NT2/D1 (cell line): ENCODE measurements around the gene ZFX.
"Not testable (repeated sequence)": the region's sequence is repeated elsewhere in the genome, so short reads cannot be mapped to it uniquely, and the experiment has no call there.

Experiments used
- DNase-seq: peaks from one replicate; pipeline ENCODE4 v3.0.0-alpha.2; 2011; ENCODE audit warnings: low read depth, low spot score
- H3K27me3 ChIP-seq: 2 replicates; pipeline ENCODE4 v1.6.0; 2011; ENCODE audit warnings: mild to moderate bottlenecking; ENCODE audit not compliant: insufficient read length, insufficient read depth
- H3K36me3 ChIP-seq: 2 replicates; pipeline ENCODE4 v1.6.1; 2011; ENCODE audit warnings: mild to moderate bottlenecking, low read length, mixed read lengths; ENCODE audit not compliant: insufficient read depth, insufficient read length
- H3K4me1 ChIP-seq: 2 replicates; pipeline ENCODE4 v1.5.1; 2011; ENCODE audit not compliant: insufficient read depth, insufficient read length
- H3K4me3 ChIP-seq: 2 replicates; pipeline ENCODE4 v1.5.1; 2011; ENCODE audit warnings: low read depth; ENCODE audit not compliant: insufficient read length
- H3K9ac ChIP-seq: 2 replicates; pipeline ENCODE4 v1.6.0; 2011; ENCODE audit warnings: low read depth; ENCODE audit not compliant: insufficient read length
- H3K9me3 ChIP-seq: 2 replicates; pipeline ENCODE4 v1.5.1; 2011; ENCODE audit warnings: mild to moderate bottlenecking, low read length; ENCODE audit not compliant: insufficient read depth
- SUZ12 ChIP-seq: IDR thresholded peaks from 2 replicates; pipeline ENCODE4 v1.6.1; 2011; ENCODE audit not compliant: insufficient read length, insufficient read depth; ENCODE audit errors: extremely low read depth
- YY1 ChIP-seq: IDR thresholded peaks from 2 replicates; pipeline ENCODE4 v1.6.1; 2011; ENCODE audit not compliant: insufficient read length, insufficient read depth
- ZNF274 ChIP-seq: IDR thresholded peaks from 2 replicates; pipeline ENCODE4 v1.6.1; 2011; ENCODE audit warnings: mild to moderate bottlenecking, low read depth, low read length

The ZFX gene

GRCh38 chrX:24131476-24131875 lies 18.1 kb upstream of the ZFX start:
- TF ChIP-seq SUZ12 = no peak
- no peak for TF ChIP-seq YY1
- no peak for TF ChIP-seq ZNF274
- Histone ChIP-seq H3K4me1 (peaks cover 4% of the 10 kb centered on the region), H3K4me3 (no peak overlapping the region), H3K27me3 (no peaks in the 10 kb centered on the region), H3K9me3 (no peaks in the 10 kb centered on the region), H3K36me3 (no peaks in the 10 kb centered on the region), H3K9ac (no peak overlapping the region)
- no peak for DNase-seq

- H3K9me3 ChIP-seq = no peaks in the 10 kb centered on the region
- H3K4me3 ChIP-seq = no peak overlapping the region
- H3K27me3 ChIP-seq = no peaks in the 10 kb centered on the region
- H3K36me3 ChIP-seq = no peaks in the 10 kb centered on the region
- no peak for DNase-seq
- no peak for TF ChIP-seq ZNF274
- TF ChIP-seq SUZ12 = no peak
- TF ChIP-seq YY1 = no peak
- peaks cover 4% of the 10 kb centered on the region for H3K4me1 ChIP-seq
- no peak overlapping the region for H3K9ac ChIP-seq
Measured at GRCh38 chrX:24133312-24133711, 16.2 kb upstream of the ZFX start.

- H3K9me3 ChIP-seq, H3K9ac ChIP-seq, H3K36me3 ChIP-seq, DNase-seq, H3K27me3 ChIP-seq, H3K4me1 ChIP-seq, H3K4me3 ChIP-seq: not testable (repeated sequence)
Measured at GRCh38 chrX:24135768-24136167, 13.8 kb upstream of the ZFX start.

GRCh38 chrX:24137192-24137591 lies 12.3 kb upstream of the ZFX start:
- TF ChIP-seq YY1 (no peak), ZNF274 (no peak), SUZ12 (no peak)
- Histone ChIP-seq H3K4me1 (no peaks in the 10 kb centered on the region), H3K36me3 (no peaks in the 10 kb centered on the region), H3K27me3 (no peaks in the 10 kb centered on the region), H3K9me3 (no peaks in the 10 kb centered on the region), H3K4me3 (no peak overlapping the region), H3K9ac (no peak overlapping the region)
- DNase-seq = no peak

- not testable (repeated sequence) for H3K27me3 ChIP-seq, H3K9ac ChIP-seq
Measured at GRCh38 chrX:24143982-24144381, 5.5 kb upstream of the ZFX start.

GRCh38 chrX:24144528-24144927 lies 5.0 kb upstream of the ZFX start:
- Histone ChIP-seq H3K9me3 (no peaks in the 10 kb centered on the region), H3K27me3 (no peaks in the 10 kb centered on the region), H3K36me3 (no peaks in the 10 kb centered on the region), H3K9ac (no peak overlapping the region), H3K4me3 (no peak overlapping the region), H3K4me1 (no peaks in the 10 kb centered on the region)
- TF ChIP-seq YY1 = no peak
- no peak for TF ChIP-seq SUZ12
- no peak for TF ChIP-seq ZNF274
- DNase-seq = no peak

More at GRCh38 chrX:24143982-24144381, 5.5 kb upstream of the ZFX start:
- H3K4me3 ChIP-seq, H3K36me3 ChIP-seq, H3K4me1 ChIP-seq, H3K9me3 ChIP-seq, DNase-seq: not testable (repeated sequence)

- Histone ChIP-seq H3K9ac (no peak overlapping the region), H3K4me3 (no peak overlapping the region), H3K36me3 (no peaks in the 10 kb centered on the region), H3K27me3 (no peaks in the 10 kb centered on the region), H3K4me1 (no peaks in the 10 kb centered on the region), H3K9me3 (no peaks in the 10 kb centered on the region)
- no peak for DNase-seq
- TF ChIP-seq YY1 (no peak), SUZ12 (no peak), ZNF274 (no peak)
Measured at GRCh38 chrX:24145303-24146186, 4.0 kb upstream of the ZFX start.
